GM18907 (cell line): ENCODE data around the gene H1-8.

Source experiments
- ATAC-seq: cut with Tn5 transposase; IDR thresholded peaks from one replicate; pipeline ENCODE4 v1.9.1; 2021; ENCODE audit warnings: mild to moderate bottlenecking, moderate library complexity; ENCODE audit not compliant: unreplicated experiment

The H1-8 gene

DNA sequence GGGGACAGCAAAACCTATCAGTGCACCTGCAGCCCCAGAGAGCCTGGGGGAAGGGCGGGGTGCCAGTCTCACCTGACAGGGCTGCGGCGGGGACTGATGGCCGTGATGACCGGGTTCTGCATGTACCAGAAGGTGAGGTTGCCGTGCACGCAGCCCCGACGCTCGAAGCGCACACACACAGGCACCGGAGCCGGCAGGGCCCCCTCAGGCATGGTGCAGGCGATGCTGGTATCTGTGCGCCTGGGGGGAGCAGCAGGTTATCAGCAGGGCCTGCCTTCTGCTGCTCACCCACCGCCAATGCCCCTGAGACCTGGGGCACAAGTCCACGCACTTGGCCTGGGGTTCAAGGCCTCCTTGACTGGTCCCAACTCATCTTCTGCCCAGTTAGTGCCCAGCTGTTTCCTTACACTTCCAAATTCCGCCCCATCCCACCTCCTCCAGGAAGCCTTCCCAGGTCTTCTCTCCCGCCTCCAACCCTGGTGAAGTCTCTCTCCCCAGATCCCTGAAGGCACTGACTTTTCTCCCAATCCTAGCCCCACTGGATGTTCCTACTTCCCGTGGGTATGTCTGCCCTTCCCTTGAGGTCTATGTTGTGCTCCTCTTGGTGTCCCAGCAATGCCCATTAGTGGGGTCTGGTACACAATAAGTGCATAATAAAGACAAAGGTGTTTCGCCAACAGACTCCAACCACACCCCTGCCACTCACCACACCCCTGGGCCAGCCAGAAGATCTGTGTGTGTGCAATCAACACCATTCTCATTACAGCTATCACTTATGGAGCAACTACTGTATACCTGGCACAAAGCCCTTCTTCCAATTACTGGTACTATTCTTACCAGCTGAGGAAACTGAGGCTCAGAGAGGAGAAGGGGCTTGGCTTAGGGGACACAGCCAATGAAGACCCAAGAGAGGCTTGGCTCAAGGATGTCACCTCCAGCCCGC is 28.9 kb downstream of the H1-8 start:
- no peak for ATAC-seq

DNA sequence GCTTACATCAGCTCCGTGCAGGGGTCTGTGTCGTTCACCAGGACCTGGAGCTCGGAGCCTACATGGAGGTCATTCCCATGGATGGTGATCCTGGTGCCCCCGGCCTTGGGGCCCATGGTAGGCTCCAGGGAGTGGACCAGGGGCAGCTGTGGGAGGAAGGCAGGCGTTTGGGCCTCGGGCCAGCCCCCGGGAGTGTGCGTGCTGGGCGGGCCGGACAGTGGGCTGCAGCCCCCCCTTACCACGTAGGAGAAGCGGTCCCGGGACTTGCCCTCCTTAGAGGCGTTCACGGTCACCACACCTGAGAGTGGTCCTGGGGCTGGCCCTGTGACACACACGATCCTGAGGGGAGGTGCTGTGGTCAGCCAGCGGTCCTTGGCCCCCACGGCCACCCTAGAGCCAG is 29.6 kb downstream of the H1-8 start:
- ATAC-seq: no peak

DNA sequence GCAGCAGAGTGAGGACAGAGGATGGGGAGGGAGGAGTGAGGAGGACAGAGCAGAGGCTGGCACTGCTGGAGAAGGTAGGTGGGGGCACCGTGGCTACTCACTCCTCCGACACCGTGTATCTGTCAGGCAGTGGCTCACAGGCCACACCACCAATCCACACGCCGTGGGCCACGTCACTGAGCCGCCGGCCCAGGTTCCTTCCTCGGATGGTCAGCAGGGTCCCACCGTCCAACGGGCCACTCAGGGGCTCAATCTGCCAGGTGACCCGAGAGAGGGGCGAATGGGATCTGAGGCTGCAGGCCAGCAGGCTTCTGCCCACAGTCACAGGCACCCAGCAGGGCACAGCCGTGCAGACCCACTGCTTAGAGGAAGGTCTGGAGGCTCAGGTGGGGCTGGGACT is 30.5 kb downstream of the H1-8 start:
- no peak for ATAC-seq

DNA sequence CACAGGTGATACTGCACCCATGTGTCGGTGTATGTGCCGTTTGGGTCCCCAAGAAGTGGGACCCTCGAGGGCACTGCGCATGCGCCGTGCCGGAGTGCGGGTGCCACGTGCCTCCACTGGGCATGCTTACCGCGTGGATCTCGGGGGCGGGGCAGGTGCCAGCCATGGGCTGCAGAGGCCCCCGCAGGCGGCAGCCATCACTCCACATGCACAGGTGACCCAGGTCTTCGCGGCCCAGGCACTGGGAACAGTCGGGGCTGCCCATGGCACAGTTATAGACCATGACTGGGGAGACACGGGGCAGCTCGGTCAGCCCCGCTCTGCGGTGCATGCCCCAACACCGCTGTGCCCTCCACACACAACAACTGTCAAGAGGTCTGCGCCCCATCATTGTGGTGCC is 31.2 kb downstream of the H1-8 start:
- no peak for ATAC-seq

DNA sequence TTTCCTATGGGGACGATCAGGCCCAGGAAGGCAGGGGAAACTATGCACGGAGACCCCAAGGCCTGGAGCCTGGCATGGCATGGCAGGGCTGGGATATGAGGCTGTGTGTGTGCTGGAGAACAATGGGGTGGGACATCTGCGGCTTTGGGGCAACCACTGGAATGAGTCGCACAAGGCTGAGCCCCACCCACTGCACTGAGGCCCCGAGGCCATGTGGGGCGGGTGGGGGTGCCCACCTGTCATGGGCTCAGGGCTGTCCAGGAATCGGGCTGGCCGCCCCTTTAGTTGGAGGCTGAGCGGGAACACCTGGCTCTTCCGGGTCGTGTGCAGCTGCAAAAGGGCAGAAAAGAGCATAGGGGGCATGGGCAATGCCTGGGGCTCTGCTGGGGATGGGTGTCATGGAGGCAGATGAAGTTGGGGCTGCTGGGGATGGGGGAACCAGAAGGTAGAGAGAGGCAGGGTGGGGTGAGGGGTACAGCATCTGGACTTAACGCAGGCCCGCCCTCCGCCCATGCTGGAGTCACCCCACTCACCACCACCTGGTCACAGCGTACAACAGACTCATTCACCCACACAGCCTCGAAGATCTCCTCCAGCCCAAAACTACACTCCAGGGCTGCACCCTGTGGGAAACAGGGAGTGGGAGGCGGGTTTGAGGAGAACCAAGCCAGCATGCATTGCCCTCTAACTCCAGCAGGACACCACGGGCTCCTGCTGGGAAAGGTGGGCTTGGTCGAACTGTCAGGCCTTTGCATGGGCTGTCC is 32.4 kb downstream of the H1-8 start:
- ATAC-seq: no peak

DNA sequence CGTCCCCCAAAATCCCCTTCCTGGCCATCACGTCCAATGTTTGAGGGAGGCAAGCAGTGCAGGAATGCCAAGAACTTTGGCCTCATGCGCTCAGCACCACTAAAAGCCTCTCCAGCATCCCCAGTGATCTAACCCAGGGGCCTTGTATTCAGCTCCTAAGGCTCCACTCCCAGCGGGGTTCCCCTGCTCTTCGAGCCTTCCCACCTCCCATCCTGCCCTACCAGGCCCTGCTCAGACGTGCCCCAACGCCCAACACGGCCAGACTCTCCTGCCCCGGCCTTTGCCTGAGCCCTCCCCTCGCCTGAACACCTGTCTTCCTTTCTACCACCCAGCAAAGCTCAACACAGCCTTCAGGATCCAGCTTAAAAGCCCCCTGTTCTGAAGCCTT is 33.0 kb downstream of the H1-8 start:
- ATAC-seq: no peak

DNA sequence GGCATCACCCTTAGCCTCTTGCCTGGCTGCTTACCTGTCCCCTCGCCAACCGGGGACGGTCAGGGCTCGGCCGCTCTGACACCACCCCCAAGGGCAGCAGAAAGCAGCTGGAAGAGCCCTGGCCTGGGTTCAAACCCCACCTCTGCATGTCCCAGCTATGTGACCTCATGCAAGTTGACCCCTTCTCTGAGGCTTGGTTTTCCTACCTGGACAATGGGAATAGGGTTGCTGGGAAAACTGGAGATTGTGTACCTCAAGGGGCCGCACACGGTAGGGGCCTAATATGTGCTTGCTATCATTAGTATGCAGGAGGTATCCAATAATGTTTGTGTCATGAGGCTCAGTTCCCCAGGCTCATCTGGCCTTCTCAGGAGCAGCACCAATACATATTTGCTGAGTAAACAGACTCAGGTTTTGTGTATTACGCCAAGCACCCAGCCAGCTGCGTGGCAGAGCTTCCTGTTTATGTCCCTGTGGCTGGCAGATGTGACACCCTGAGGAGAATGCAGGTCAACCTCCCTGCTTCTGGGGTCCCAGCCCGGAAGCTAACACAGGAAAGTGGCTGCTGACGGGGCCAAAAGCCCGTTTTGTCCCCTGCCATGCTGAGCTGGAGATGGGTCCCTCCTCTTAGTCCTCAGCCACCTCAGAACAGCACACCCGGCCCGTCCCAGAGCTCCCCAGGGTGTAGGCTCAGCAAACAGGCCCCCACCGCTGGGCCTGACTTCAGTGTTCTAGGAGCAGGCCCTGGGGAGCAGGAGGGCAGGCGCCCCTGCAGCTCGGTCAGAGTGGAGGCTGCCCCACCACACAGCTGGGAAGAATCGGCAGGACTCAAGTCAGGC is 33.8 kb downstream of the H1-8 start:
- peak; percentile 67 for ATAC-seq

DNA sequence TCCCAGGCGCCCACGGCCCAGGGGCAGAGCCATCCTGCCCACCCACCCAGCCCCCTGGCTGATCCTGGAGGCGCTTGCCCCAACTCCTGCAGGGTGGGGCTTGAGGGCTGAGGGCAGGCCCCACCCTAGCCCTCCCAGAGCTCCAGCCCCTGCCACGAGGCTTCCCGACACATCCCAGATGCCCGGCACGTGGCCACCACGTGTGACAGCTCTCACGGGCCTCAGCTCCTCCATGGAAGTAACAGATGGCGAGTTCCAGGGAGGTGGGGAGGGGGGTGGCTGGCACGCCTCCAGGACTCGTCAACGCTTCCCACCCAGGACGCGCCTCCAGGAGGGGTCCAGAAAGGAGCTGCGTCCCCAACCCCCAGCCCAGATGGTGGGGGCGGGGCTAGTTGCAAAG is 34.4 kb downstream of the H1-8 start:
- ATAC-seq: no peak

DNA sequence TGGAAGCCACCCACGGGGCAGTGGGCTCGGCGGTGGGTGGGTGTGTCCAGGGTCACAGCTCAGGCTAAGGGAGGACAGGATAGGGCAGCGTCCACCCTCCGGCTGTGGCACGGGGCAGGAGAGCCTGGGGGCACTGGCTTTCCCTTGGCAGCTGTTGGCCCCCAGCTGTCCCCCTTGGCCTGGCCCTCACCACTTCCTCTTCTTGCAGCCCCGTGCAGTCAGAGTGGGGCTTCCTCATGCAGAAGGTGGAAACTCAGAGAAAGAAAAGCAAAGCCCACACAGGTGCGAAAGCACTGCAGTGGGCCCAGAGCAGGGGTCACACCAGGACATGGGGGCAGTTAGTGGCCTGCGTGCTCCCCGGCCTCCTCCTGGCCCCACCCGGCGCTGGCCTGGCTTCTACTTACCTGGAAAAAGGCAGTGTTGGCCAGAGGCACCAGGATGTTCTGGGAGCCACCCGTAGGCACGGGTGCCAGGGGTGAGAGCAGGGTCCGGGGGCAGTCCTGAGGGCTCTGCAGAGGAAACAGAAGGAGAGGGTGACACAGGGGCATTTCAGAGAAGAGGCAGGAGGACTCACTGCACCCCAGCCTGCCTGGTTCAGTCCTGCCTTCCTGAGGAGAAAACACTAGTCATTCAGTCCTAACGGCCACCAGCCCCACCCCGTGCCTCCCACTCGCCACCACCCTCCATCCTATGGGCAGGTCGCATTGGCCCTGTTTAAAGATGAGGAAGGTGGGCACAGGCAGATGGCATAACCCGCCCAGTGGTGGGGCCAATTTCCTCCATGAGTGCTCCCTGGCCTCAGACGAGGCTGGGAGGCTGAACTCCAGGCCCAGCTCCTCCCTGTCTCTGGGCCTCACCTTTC is 35.2 kb downstream of the H1-8 start:
- ATAC-seq: peak; percentile 47

DNA sequence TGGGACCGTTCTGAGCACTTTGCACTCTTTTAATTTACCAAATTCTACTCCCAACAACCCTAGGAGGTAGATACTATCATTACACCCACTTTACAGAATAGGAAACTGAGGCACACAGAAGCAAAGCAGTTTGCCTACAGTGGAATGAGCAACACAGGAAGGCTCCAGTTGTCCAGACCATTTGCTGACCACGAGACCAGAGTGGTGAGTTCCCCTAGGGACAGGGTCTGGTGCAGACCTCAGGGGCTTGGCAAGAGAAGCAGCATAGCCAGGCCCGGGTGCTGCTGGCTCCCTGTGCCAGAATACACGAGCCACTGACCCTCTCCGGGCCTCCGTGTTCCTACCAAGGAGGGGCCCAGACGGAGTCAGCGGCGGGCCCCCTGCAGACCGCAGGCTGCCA is 37.0 kb downstream of the H1-8 start:
- no peak for ATAC-seq

DNA sequence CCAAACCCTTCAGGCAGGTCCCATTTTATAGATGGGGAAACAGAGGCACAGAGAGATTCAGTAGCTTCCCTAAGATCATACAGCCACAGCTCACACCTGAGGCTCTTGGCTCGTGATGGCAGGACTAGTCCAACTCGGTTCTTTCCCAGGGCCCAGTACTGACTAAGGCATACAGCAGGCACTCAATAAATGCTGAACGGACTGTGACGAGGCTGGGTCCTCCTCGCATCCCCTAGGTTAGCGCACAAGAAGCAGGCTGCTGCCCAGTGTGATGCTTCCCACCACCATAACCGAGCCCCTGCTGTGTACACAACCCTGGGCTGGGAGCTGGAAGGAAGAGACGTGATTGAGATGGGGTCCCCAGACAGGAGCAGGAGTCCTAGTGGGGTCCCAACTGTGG is 38.6 kb downstream of the H1-8 start:
- no peak for ATAC-seq

DNA sequence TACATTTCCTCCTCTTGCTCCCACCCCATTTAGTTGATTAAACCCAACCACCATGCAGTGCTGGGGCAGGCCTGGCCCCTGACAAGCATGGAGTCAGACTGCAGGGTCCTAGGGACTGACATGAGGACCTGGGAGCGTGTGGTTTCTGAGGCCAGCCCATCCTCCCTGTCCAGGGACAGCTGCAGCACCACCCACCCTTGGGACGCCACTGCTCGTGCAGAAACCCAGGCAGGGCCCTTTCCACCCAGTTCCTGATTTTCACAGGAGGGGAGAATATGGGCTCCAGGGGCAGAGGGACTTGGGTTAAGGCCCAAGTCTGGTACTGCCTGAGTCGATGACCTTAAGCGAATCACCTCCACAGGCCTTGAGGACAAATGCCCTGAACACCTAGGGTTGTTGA is 39.8 kb downstream of the H1-8 start:
- no peak for ATAC-seq

DNA sequence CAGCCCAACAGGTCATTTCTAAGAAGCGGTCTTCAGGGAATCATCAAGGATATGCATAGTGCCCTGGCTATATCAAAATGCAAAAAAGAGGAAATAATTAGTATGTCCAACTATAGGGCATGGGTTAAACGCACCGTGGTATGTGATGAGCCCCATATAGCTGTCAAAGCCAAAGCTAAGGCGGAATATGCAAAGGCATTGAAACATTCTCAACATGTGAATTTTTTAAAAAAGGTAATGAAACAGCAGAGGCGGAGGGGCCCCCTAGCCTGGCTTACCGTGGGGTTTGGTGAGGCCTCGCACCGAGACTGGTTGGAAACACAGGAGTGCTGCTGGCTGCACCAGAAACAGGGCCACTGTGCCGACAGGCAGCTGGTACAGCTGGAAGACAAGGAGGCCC is 40.3 kb downstream of the H1-8 start:
- ATAC-seq: no peak

DNA sequence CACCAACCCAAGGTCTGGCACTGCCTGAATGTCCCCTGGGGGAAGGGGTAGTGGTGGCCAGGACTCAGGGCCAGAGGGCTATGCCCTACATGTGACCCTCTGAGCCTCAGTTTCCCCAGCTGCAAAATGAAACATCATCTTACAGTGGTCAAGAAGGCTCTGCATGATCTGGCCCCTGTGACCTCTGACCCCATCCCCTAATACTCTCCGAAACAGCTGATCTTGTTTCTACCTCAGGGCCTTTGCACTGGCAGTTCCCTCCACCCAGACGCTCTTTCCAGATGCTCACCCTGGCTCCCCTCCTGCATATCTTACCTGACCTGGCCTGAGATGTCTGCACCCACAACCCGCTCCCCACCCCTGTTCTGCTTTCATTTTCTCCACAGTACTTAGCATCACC is 41.7 kb downstream of the H1-8 start:
- ATAC-seq: no peak

DNA sequence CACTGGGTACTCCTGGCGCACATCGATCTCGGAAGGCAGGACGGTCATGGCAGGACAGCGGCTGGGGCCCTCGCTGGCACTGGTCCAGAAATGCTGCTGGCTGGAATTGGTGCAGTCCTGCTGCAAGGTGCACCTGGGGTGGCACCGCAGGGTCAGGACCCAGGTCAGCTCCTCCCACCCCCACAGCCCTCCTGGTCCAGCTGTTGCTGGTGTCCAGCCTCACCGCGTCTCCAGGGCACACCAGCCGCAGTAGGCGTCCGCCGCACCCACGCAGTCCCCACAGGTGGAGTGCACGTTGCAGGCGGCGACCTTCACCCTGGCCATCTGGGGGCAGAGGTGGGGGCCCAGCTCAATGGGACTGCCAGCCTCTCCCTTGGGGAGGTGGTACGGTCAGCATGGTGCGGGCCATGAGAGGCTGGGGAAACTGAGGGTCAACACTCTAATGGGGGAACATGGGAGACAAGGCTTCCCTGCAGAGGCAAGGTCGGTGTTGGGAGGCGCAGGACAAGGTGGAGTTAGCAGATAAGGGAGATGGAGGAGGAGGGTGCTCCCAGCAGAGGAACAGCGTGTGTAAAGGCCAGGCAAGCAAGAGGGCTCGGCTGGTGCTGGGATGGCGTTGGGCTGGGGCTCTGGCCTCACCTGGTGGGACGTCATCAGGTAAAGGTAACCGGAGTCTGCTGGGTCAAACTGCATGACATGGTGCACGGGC is 43.1 kb downstream of the H1-8 start:
- no peak for ATAC-seq

DNA sequence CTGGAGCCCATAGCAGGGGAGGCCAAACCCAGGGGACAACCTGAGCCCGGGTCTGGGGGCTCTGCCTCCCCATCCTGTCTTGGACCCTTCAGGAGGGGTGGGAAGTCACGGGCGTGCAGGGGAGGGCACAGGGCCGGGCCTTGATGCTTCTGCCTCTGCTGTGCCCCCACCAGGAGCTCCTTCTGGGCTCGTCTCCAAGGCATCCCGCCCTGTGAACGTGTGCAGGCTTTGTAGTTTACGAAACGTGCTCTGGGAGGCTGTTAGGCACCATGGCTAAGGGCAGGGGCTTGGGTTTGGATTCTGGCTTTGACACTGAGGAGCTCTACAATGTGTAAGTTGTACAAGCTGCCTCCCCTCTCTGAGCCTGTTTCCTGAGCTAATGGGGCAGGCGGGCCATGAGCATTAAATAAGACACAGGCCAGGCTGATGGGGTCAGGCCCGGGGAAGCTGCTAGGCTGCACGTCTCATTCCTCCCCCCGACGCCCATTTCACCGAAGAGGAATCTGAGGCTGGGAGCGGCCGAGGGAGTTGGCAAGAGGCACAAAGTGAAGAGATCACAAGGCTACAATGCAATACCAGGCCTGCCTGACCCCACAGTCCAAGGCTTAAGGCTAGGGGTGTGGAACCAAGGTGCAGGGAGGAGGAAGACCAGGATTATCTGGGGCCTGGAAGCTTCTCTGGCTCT is 43.9 kb downstream of the H1-8 start:
- ATAC-seq: no peak

DNA sequence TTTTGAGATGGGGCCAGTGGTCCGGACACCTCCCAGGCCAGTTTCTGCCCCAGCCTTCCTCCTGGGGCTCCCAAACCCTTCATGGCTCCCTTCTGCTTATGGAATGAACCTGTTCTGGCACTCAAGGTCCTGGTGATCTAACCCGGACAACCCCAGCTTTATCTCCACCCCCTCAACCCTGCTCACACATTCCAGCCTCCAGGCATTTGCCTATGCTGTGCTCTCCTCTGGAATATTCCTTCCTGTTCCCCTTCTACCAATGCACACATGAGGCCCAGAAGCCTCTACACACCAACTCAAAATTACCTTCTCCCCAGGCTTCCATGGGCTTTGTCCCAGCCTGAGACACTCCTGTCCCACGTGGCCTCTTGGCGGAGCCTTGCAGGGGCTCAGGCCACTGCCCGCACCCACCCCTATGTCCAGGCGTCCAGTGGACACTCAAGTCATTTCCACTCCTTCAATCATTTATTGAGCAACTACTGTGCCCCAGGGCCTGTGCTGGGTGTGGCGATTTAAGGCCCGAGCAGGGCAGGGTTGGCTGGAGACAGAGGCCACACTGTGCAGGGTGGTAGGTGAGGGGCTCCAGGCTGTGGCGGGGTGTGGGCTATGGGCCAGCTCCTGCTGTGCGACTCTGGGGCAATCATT is 44.7 kb downstream of the H1-8 start:
- no peak for ATAC-seq

DNA sequence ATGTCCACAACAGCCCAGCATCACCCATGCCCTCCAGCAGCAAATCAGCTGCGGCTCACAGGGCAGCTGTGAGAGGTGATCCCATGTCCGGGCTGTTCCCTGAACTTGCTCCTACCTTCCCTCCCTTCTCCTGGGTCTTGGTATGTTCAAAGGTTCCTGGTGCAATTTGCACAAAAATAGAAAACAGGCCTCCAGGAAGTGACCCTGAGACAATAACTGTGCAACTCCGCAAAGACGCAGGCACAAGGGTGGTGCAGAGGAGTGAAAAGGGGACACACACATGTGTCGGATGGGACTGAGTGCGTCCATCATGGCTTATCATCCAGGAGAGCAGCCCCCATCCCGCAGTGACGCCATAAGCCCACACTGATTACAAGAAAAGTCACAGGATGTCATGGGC is 47.2 kb downstream of the H1-8 start:
- ATAC-seq: no peak

DNA sequence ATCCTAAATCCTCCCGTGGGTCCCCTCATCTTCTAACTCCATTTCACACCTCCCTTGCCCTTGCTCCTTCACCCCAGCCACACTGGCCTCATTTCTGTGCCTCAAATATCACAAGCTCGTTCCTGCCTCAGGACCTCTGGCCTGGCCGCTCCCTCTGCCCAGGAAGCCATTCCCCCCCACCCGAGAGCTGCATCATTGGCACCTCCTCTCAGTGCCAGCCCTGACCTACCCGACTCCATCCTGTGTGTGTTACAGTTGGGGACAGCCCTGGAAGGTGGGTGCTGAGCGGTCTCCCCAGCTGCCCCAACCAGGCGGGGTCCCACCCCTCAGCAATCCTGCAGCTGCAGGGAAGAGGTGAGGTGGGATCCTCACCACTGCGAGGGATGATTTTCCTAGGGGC is 49.0 kb downstream of the H1-8 start:
- no peak for ATAC-seq
